Sigmoid colon (tissue), 4 donors: Measurements from ENCODE around the gene HEATR1.

Experiments
- CTCF ChIP-seq, 4 experiments: fragments of 450-650 bp in 3 of 4; fragments of 200-600 bp in 1 of 4; IDR thresholded peaks; one replicate each; pipeline ENCODE4 v1.5.1; 2016 to 2019; ENCODE audit warnings: antibody characterized with exemption in 4 of 4, mild to moderate bottlenecking in 3 of 4, moderate library complexity in 2 of 4
- EP300 ChIP-seq, 4 donors: sonication (generic); formaldehyde crosslinking; IDR thresholded peaks; one replicate each; pipeline ENCODE4 v1.6.1; 2017; ENCODE audit warnings: antibody characterized with exemption in 4 of 4
- POLR2A ChIP-seq, 2 donors: fragments of 450-650 bp; IDR thresholded peaks; one replicate each; pipeline ENCODE4 v1.6.1; 2016; ENCODE audit warnings: antibody characterized with exemption in 2 of 2, mild to moderate bottlenecking in 2 of 2, moderate library complexity in 2 of 2
- POLR2AphosphoS5 ChIP-seq, 4 donors: sonication (generic); formaldehyde crosslinking; IDR thresholded peaks; one replicate each; pipeline ENCODE4 v1.6.1; 2017; ENCODE audit warnings: antibody characterized with exemption in 4 of 4

GRCh38 chr1:236524895-236525184 is 79.5 kb downstream of the HEATR1 start:
- TF ChIP-seq POLR2A (IDR thresholded peaks at IDR 0.05) (no peak), POLR2AphosphoS5 (IDR thresholded peaks at IDR 0.05) (no peak), CTCF (IDR thresholded peaks at IDR 0.05) (no peak), EP300 (IDR thresholded peaks at IDR 0.05) (no peak)
